OCI-LY7 (cell line): ENCODE data around the gene B4GAT1.

Source experiments
- CTCF ChIP-seq: fragments of 200-600 bp; sonication (generic); conservative IDR thresholded peaks from 2 replicates; pipeline ENCODE4 v1.5.1; 2014; ENCODE audit warnings: mild to moderate bottlenecking, antibody characterized with exemption, low read length, moderate library complexity, mixed read lengths
- EZH2phosphoT487 ChIP-seq: fragments of 200-600 bp; sonication (generic); IDR thresholded peaks from 2 replicates; pipeline ENCODE4 v1.6.1; 2018; ENCODE audit warnings: low read depth, borderline replicate concordance, mild to moderate bottlenecking, mixed run types, antibody characterized with exemption, low read length, moderate library complexity, mixed read lengths

GRCh38 chr11:66302656-66303055 lies 44.8 kb downstream of the B4GAT1 start:
- TF ChIP-seq CTCF (no peak), EZH2phosphoT487 (no peak)
